Activated T-helper 1 cell treated with Interleukin-2 at 50 U/mL for 16 hours (primary cell): ENCODE measurements around the gene CTNNA1.
A peak's percentile ranks its signal among the peaks of the same experiment; 100 is the strongest.
"Not testable (repeated sequence)": the region's sequence is repeated elsewhere in the genome, so short reads cannot be mapped to it uniquely, and the experiment has no call there.

ENCODE experiments used
- DNase-seq: peaks from one replicate; pipeline ENCODE4 v3.0.0-alpha.2; 2020; ENCODE audit warnings: low read depth

Gene CTNNA1

GRCh38 chr5:138725153-138725817, 27.9 kb upstream of the CTNNA1 start:
- DNase-seq: no peak

DNA sequence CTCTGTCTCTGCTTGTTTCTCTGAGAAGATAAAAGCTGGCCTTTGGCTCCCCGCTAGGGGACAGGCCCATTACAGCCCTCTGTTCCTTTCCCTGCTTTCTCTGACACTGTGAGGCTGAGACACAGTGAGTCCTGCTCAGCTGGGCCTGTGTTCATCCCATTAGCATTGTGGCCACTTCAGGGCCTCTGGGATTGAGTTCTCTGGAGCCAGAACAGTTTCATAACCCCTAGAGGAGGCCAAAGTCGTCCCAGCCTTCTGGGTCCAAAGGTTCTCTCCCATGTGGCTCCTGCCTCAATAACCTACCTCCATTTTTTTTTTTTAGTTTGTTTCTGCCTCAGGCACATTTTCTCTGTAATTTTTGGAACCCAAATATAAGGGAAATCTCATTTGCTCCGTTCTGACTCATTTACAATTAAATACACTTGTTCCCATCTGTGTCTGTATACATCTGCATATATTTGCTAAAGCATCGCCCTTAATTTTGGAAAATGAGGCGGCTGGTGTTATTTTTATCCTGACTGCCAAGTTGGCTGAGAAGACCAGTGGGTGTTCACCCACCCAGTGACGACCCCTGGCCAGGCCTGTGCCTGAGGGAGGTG, 27.3 kb upstream of the CTNNA1 start:
- DNase-seq: no peak

GRCh38 chr5:138726848-138727247, 26.4 kb upstream of the CTNNA1 start:
- no peak for DNase-seq

GRCh38 chr5:138730496-138730895, 22.7 kb upstream of the CTNNA1 start:
- DNase-seq: not testable (repeated sequence)

DNA sequence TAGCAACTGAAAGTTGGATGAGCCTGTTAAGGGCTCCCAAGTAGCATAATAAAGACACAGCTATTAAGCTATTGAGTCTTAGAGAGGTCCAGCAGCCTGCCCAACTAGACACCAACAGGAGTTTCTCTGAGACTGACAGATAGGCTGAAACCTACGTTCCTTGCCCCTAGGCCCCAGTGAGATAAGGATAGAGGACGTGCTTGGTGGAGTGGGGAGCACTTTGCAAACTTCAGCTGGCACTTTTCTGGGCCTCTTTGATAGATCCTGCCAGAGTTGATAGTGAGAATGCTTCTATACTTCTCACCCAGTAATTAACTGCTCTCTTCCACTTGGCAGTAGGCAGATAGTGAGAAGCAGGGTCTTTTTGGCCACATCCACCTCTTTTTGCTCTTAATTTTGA, 20.8 kb upstream of the CTNNA1 start:
- no peak for DNase-seq

GRCh38 chr5:138732933-138733332, 20.3 kb upstream of the CTNNA1 start:
- no peak for DNase-seq

- no peak for DNase-seq
Measured at GRCh38 chr5:138733509-138733908, 19.7 kb upstream of the CTNNA1 start.

GRCh38 chr5:138736293-138736692, 16.9 kb upstream of the CTNNA1 start:
- DNase-seq: no peak

DNA sequence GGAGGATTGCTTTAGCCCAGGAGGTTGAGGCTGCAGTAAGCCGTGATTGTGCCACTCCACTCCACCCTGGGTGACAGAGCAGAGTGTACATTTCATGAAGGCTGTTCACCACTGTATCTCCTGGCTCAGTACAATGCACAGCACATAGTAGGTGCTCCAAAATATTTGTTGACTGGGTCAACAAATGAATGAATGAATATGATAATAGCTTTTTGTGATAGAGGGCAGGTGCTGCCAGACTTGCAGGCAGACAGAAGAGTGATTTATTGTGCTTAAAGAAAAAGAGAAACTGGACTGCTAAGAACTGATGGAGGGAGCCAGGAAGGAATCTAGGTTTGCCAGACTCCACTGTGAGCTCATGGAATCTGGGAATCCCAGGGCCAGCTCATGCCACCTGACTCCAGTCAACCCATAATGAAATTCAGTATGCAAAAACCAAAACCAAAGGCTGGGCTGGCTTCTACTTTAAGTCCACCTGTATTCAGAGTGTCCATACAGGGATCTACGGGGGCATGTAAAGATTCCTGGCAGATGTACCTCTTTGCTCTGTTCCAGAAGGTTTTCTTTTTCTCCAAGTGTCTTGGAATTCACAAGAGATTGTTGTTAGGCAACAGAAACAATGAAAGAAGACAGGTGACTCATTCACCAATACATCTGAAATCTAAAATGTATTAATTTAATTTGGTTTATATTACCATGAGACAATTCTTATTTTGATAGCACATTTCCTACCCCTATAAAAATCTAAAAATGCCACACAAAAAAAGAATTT, 15.5 kb upstream of the CTNNA1 start:
- no peak for DNase-seq

DNA sequence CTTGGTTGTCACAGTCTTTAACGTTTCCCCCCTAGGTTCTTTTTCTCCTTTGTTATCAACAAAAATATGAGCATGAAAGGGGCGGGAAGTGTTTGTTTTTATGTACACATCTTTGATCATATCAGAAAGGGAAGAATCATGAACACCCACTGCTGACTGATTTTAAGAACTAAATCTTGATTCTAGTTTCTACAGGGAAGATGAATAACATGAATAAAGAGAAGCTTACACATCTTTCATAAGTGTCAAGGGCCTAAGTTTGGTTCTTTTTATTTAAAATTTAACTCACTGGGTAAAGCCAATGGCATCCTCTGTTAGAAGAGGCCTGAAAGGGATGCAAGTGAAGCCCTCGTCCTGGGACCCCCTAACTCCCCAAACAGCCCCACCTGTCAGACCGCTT, 14.8 kb upstream of the CTNNA1 start:
- DNase-seq: no peak

GRCh38 chr5:138739938-138740337, 13.3 kb upstream of the CTNNA1 start:
- DNase-seq: no peak

GRCh38 chr5:138743484-138743883, 9.7 kb upstream of the CTNNA1 start:
- DNase-seq: no peak

- DNase-seq: no peak
Measured at GRCh38 chr5:138745268-138745667, 8.0 kb upstream of the CTNNA1 start.

DNA sequence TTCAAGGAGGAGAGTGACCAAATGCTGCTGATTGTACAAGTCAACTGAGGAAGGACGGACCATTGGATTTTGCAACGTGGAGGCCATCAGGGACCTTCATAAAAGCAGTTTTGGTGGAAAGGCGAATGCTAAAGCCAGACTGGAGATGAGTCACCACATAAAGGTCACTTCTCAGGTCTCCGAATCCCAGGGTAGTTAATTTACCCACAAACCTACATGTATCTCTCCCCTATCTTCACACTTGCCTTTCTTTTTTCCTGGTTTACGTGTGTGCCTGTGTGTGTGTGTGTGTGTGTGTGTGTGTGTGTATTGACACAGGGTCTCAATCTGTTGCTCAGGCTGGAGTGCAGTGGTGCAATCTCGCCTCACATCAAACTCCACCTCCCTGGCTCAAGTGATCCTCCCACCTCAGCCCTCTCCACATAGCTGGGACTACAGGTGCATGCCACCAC, 4.6 kb upstream of the CTNNA1 start:
- DNase-seq: no peak

- DNase-seq: not testable (repeated sequence)
Measured at GRCh38 chr5:138751344-138751743, 1.9 kb upstream of the CTNNA1 start.

DNA sequence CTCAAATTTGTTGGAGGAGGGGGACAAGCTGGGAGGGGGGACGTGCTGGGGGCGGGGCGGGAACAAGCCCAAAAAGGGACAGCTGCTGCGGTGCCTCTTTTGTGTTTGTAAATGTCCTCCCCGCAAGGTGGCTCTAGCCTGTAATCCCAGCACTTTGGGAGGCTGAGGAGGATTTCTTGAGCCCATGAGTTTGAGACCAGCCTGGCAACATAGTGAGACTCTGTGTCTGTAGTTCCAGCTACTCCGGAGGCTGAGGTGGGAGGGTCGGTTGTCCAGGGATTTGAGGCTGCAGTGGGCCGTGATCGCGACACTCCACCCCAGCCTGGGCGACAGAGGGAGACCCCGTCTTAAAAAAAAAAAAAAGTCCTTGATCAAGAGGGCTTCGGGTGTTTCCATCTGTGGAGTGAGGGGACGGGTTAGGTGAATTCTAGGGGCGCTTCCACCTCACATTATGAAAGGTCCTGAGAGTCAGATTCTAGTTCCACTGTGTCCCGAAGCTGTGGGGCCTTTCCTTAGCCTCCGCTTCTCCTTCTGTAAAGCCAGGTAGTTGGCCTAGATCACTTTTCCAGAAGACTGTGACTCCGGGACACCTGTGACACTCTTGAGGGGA, 779 bp upstream of the CTNNA1 start:
- no peak for DNase-seq

GRCh38 chr5:138753794-138754698, 821 bp downstream of the CTNNA1 start:
- DNase-seq: peak; percentile 15

GRCh38 chr5:138754699-138755057, 1.5 kb downstream of the CTNNA1 start:
- DNase-seq: no peak

- no peak for DNase-seq
Measured at GRCh38 chr5:138755084-138755748, 2.0 kb downstream of the CTNNA1 start.

GRCh38 chr5:138757061-138757776, 4.0 kb downstream of the CTNNA1 start:
- no peak for DNase-seq
